Mesenteric fat pad (tissue), 1 donor: Measurements from ENCODE around the gene USP14. TPM values are rescaled to one million over a fixed set of nuclear protein-coding genes. Genes with fewer than 3 reads are reported as not detected.

Experiments used
- DNase-seq: peaks from one replicate; pipeline ENCODE4 v3.0.0-alpha.2; 2020; ENCODE audit warnings: low spot score
- microRNA-seq: library from miRNA; unstranded; fragments of <30 nt; microRNA quantifications from one replicate; pipeline ENCODE4 v1.2.0, GENCODE V29; 2020; ENCODE audit warnings: borderline number of aligned reads
- total RNA-seq: library from RNA; stranded (reverse); fragmentation: NEBNext Ultra II Directional; extraction: Animal tissue kit (Norgen Biotek cat#: 25700); gene quantifications from one replicate; pipeline ENCODE4 v1.2.1, GENCODE V29; 2021
- donor health status: DM: yes; HTN: yes; CAD: no.

Gene USP14
- total RNA-seq, 1 donor from 2014 or later, result 62.9 TPM

- no peak for DNase-seq
These were observed 67.4 kb downstream of the USP14 start for GRCh38 chr18:225745-226144.

GRCh38 chr18:227374-227773, 69.0 kb downstream of the USP14 start:
- DNase-seq, result no peak

- no peak for DNase-seq
These were observed 69.5 kb downstream of the USP14 start for GRCh38 chr18:227902-228301.

GRCh38 chr18:228586-228985, 70.2 kb downstream of the USP14 start:
- no peak for DNase-seq

- DNase-seq, result no peak
These were observed 73.2 kb downstream of the USP14 start for GRCh38 chr18:231563-231962.

- DNase-seq, result no peak
These were observed 81.8 kb downstream of the USP14 start for GRCh38 chr18:240175-240574.

- DNase-seq, result no peak
These were observed 87.0 kb downstream of the USP14 start for GRCh38 chr18:245282-245847.

GRCh38 chr18:248053-248452, 89.7 kb downstream of the USP14 start:
- no peak for DNase-seq

- no peak for DNase-seq
These were observed 92.3 kb downstream of the USP14 start for GRCh38 chr18:250685-251084.

- DNase-seq, result no peak
These were observed 93.2 kb downstream of the USP14 start for GRCh38 chr18:251572-251971.

- DNase-seq, result no peak
These were observed 94.8 kb downstream of the USP14 start for GRCh38 chr18:253121-253520.

GRCh38 chr18:255171-255570, 96.8 kb downstream of the USP14 start:
- no peak for DNase-seq

- no peak for DNase-seq
These were observed 102.2 kb downstream of the USP14 start for GRCh38 chr18:260547-260946.

GRCh38 chr18:261398-262073, 103.2 kb downstream of the USP14 start:
- no peak for DNase-seq

Small RNAs within 50 kb of the gene (microRNA-seq; reads per million reads assigned to microRNA genes)
- not detected for gene MIR8078

Other genes with a start within 250 kb of the USP14 start
- not detected for gene TUBB8B, start 108.9 kb upstream of the USP14 start, total RNA-seq
- gene THOC1, start 109.5 kb downstream of the USP14 start, total RNA-seq, result 31.8 TPM